ENCODE data around the gene FOXL1.

- no peak for TF ChIP-seq CTCF (IDR thresholded peaks at IDR 0.05; ENCODE audit: low read depth, low read length, poor library complexity, severe bottlenecking)
- TF ChIP-seq EZH2phosphoT487 (IDR thresholded peaks at IDR 0.05; ENCODE audit: borderline replicate concordance, low read length) = no peak
These were observed 5.8 kb downstream of the FOXL1 start for GRCh38 chr16:86584071-86584685.
